HUES6 (cell line): ENCODE data around the gene MTF1.

Source experiments
- H3K27ac ChIP-seq: 2 replicates; pipeline ENCODE4 v1.7.0; 2013; ENCODE audit warnings: low read depth, mild to moderate bottlenecking, low read length, inconsistent platforms
- H3K27me3 ChIP-seq: 2 replicates; pipeline ENCODE4 v1.6.1; 2013; ENCODE audit warnings: low read length; ENCODE audit not compliant: control insufficient read depth, insufficient read depth
- H3K36me3 ChIP-seq: 2 replicates; pipeline ENCODE4 v1.6.1; 2013; ENCODE audit warnings: low read length; ENCODE audit not compliant: control insufficient read depth, insufficient read depth
- H3K4me1 ChIP-seq: 2 replicates; pipeline ENCODE4 v1.6.1; 2013; ENCODE audit warnings: low read length; ENCODE audit not compliant: control insufficient read depth, insufficient read depth
- H3K4me3 ChIP-seq: 2 replicates; pipeline ENCODE4 v1.5.1; 2013; ENCODE audit warnings: low read depth, low read length
- H3K9ac ChIP-seq: one replicate; pipeline ENCODE4 v1.6.1; 2013; ENCODE audit warnings: mild to moderate bottlenecking, low read length
- H3K9me3 ChIP-seq: 2 replicates; pipeline ENCODE4 v1.6.1; 2013; ENCODE audit warnings: low read depth, low read length; ENCODE audit not compliant: control insufficient read depth, insufficient read depth

Gene MTF1

GRCh38 chr1:37828410-37829074, 30.9 kb downstream of the MTF1 start:
- Histone ChIP-seq H3K9me3 (no peaks in the 10 kb centered on the region), H3K27me3 (no peaks in the 10 kb centered on the region), H3K27ac (no peak overlapping the region), H3K9ac (no peak overlapping the region), H3K36me3 (peaks cover 40% of the 10 kb centered on the region), H3K4me1 (no peaks in the 10 kb centered on the region), H3K4me3 (no peak overlapping the region)

- H3K9ac ChIP-seq = no peak overlapping the region
- no peaks in the 10 kb centered on the region for H3K27me3 ChIP-seq
- no peaks in the 10 kb centered on the region for H3K9me3 ChIP-seq
- H3K4me1 ChIP-seq = no peaks in the 10 kb centered on the region
- no peak overlapping the region for H3K4me3 ChIP-seq
- H3K27ac ChIP-seq = no peak overlapping the region
- H3K36me3 ChIP-seq = peaks cover 43% of the 10 kb centered on the region
Measured at GRCh38 chr1:37825506-37825905, 33.9 kb downstream of the MTF1 start.

- no peak overlapping the region for H3K27ac ChIP-seq
- H3K4me1 ChIP-seq = no peaks in the 10 kb centered on the region
- no peaks in the 10 kb centered on the region for H3K27me3 ChIP-seq
- H3K9me3 ChIP-seq = no peaks in the 10 kb centered on the region
- H3K4me3 ChIP-seq = no peak overlapping the region
- no peak overlapping the region for H3K9ac ChIP-seq
- H3K36me3 ChIP-seq = peaks cover 51% of the 10 kb centered on the region
Measured at GRCh38 chr1:37824001-37824400, 35.4 kb downstream of the MTF1 start.

GRCh38 chr1:37822906-37823815, 36.2 kb downstream of the MTF1 start:
- peaks cover 47% of the 10 kb centered on the region for H3K36me3 ChIP-seq
- no peaks in the 10 kb centered on the region for H3K9me3 ChIP-seq
- no peaks in the 10 kb centered on the region for H3K27me3 ChIP-seq
- H3K27ac ChIP-seq = no peak overlapping the region
- H3K4me1 ChIP-seq = no peaks in the 10 kb centered on the region
- no peak overlapping the region for H3K9ac ChIP-seq
- H3K4me3 ChIP-seq = no peak overlapping the region

GRCh38 chr1:37821481-37821880, 37.9 kb downstream of the MTF1 start:
- H3K36me3 ChIP-seq = peaks cover 64% of the 10 kb centered on the region
- H3K27ac ChIP-seq = no peak overlapping the region
- no peak overlapping the region for H3K4me3 ChIP-seq
- H3K27me3 ChIP-seq = no peaks in the 10 kb centered on the region
- no peaks in the 10 kb centered on the region for H3K9me3 ChIP-seq
- H3K4me1 ChIP-seq = no peaks in the 10 kb centered on the region
- H3K9ac ChIP-seq = no peak overlapping the region

GRCh38 chr1:37817481-37817880, 41.9 kb downstream of the MTF1 start:
- Histone ChIP-seq H3K9ac (no peak overlapping the region), H3K9me3 (no peaks in the 10 kb centered on the region), H3K36me3 (peaks cover 77% of the 10 kb centered on the region), H3K4me3 (no peak overlapping the region), H3K27me3 (no peaks in the 10 kb centered on the region), H3K4me1 (no peaks in the 10 kb centered on the region), H3K27ac (no peak overlapping the region)

- Histone ChIP-seq H3K9ac (no peak overlapping the region), H3K9me3 (no peaks in the 10 kb centered on the region), H3K4me3 (no peak overlapping the region), H3K27me3 (no peaks in the 10 kb centered on the region), H3K4me1 (peaks cover 4% of the 10 kb centered on the region; the same call in 1 of the 2 replicates), H3K27ac (no peak overlapping the region), H3K36me3 (peaks cover 58% of the 10 kb centered on the region)
Measured at GRCh38 chr1:37814252-37814651, 45.1 kb downstream of the MTF1 start.

- peaks cover 54% of the 10 kb centered on the region for H3K36me3 ChIP-seq
- peaks cover 9% of the 10 kb centered on the region for H3K4me1 ChIP-seq
- H3K27me3 ChIP-seq = no peaks in the 10 kb centered on the region
- H3K27ac ChIP-seq = no peak overlapping the region
- no peak overlapping the region for H3K4me3 ChIP-seq
- H3K9ac ChIP-seq = no peak overlapping the region
- H3K9me3 ChIP-seq = no peaks in the 10 kb centered on the region
Measured at GRCh38 chr1:37813529-37814145, 45.8 kb downstream of the MTF1 start.

- Histone ChIP-seq H3K27ac (no peak overlapping the region), H3K9me3 (no peaks in the 10 kb centered on the region), H3K4me3 (no peak overlapping the region), H3K9ac (no peak overlapping the region), H3K27me3 (no peaks in the 10 kb centered on the region), H3K4me1 (peaks cover 12% of the 10 kb centered on the region), H3K36me3 (peaks cover 43% of the 10 kb centered on the region)
Measured at GRCh38 chr1:37811027-37811655, 48.3 kb downstream of the MTF1 start.

- Histone ChIP-seq H3K27me3 (no peaks in the 10 kb centered on the region), H3K36me3 (peaks cover 43% of the 10 kb centered on the region), H3K4me1 (peaks cover 12% of the 10 kb centered on the region), H3K9me3 (no peaks in the 10 kb centered on the region), H3K9ac (no peak overlapping the region), H3K4me3 (no peak overlapping the region), H3K27ac (no peak overlapping the region)
Measured at GRCh38 chr1:37809942-37810341, 49.5 kb downstream of the MTF1 start.
